ENCODE measurements around the gene DNASE1L2.

The DNASE1L2 gene

GRCh38 chr16:2232094-2232990, 3.9 kb upstream of the DNASE1L2 start:
- H3K9ac ChIP-seq (ENCODE audit: insufficient read length), result no peak overlapping the region
- peaks cover 13% of the 10 kb centered on the region; the same call in 1 of the 2 replicates for H3K36me3 ChIP-seq (ENCODE audit: insufficient read depth, low read length)
- H3K27ac ChIP-seq, result no peak overlapping the region
- no peak overlapping the region for H3K4me3 ChIP-seq
- DNase-seq (ENCODE audit: low read depth, low spot score), result no peak
- no peaks in the 10 kb centered on the region for H3K9me3 ChIP-seq (ENCODE audit: low read depth, low read length)
- no peak for TF ChIP-seq FOXP2 (optimal IDR thresholded peaks at IDR 0.05; ENCODE audit: control extremely low read depth, extremely low read length, insufficient read depth)
- no peak for TF ChIP-seq EZH2 (IDR thresholded peaks at IDR 0.05)
- TF ChIP-seq POLR2AphosphoS5 (IDR thresholded peaks at IDR 0.05; ENCODE audit: borderline replicate concordance, low read depth, low read length), result no peak

DNA sequence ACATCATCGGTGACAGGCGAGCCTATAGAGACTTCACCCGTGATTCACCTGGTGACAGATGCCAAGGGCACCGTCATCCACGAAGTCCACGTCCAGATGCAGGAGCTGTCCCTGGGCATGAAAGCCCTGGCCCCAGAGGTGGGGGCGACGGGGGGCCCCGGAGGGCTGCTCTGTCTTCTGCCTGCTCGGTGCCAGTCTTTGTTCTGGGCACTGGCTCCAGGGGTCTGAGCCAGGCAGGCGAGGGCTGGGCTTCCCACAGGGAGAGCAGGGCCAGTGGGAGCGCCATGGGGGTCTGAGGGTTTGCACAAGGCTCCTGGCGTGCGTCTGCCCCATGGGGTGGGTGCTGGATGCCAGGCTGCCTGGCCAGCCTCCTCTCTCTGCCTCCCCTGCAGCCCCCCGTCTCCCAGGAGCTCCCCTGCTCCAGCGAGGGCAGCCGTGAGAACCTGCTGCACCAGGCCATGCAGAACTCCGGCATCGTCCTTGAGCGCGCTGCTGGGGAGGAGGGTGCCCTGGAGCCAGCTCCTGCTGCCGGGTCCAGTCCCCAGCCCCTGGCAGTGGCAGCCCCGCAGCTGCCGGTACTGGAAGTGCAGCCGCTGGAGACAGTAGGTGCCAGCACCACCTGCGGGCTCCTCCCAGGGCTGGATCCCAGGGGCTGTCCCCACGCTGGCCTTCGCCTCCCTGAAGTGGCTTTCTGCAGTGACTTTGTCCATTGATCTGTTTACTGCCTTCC, 3.0 kb upstream of the DNASE1L2 start:
- H3K27ac ChIP-seq, result no peak overlapping the region
- no peak for TF ChIP-seq FOXP2 (optimal IDR thresholded peaks at IDR 0.05; ENCODE audit: control extremely low read depth, extremely low read length, insufficient read depth)
- TF ChIP-seq POLR2AphosphoS5 (IDR thresholded peaks at IDR 0.05; ENCODE audit: borderline replicate concordance, low read depth, low read length), result no peak
- no peak for TF ChIP-seq EZH2 (IDR thresholded peaks at IDR 0.05)

DNA sequence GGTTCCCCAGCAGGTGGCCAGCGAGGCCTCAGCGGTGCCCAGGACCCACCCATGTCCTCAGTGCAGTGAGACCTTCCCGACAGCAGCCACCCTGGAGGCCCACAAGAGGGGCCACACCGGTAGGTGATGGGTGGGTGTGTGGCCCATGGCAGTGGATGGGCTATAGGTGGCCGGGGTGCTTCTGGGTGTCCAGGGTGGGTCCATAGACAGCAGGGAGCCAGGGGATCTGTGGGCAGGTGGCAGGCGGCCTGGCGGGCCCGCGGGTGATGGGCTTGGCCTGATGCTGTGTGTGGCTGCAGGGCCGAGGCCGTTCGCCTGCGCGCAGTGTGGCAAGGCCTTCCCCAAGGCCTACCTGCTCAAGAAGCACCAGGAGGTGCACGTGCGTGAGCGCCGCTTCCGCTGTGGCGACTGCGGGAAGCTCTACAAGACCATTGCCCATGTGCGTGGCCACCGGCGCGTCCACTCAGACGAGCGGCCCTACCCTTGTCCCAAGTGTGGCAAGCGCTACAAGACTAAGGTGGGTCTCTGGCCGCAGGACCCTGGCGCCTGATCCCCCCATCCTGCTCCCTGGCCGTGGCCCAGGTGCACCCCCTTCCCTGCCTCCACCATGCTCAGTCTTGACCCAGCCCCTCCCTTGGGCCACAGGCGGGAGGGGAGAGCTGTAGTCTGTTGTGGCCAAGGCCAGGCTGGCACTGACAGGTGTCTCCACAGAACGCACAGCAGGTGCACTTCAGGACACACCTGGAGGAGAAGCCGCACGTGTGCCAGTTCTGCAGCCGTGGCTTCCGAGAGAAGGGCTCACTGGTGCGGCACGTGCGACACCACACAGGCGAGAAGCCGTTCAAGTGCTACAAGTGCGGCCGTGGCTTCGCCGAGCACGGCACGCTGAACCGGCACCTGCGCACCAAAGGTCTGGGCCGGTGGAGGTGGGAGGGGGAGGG, 2.1 kb upstream of the DNASE1L2 start:
- H3K27ac ChIP-seq, result no peak overlapping the region
- no peak overlapping the region for H3K4me3 ChIP-seq
- H3K9me3 ChIP-seq (ENCODE audit: low read depth, low read length), result no peaks in the 10 kb centered on the region
- DNase-seq (ENCODE audit: low read depth, low spot score), result no peak
- H3K36me3 ChIP-seq (ENCODE audit: insufficient read depth, low read length), result peaks cover 8% of the 10 kb centered on the region; the same call in 1 of the 2 replicates
- H3K9ac ChIP-seq (ENCODE audit: insufficient read length), result no peak overlapping the region
- no peak for TF ChIP-seq FOXP2 (optimal IDR thresholded peaks at IDR 0.05; ENCODE audit: control extremely low read depth, extremely low read length, insufficient read depth)
- no peak for TF ChIP-seq EZH2 (IDR thresholded peaks at IDR 0.05)
- no peak; the same call in 1 of the 2 replicates for TF ChIP-seq POLR2AphosphoS5 (IDR thresholded peaks at IDR 0.05; ENCODE audit: borderline replicate concordance, low read depth, low read length)

More for the DNA sequence above, 3.0 kb upstream of the DNASE1L2 start:
- Histone ChIP-seq H3K9ac (ENCODE audit: insufficient read length) (no peak overlapping the region), H3K36me3 (ENCODE audit: insufficient read depth, low read length) (peaks cover 13% of the 10 kb centered on the region; the same call in 1 of the 2 replicates), H3K9me3 (ENCODE audit: low read depth, low read length) (no peaks in the 10 kb centered on the region), H3K4me3 (no peak overlapping the region)
- DNase-seq (ENCODE audit: low read depth, low spot score), result no peak

GRCh38 chr16:2234813-2235170, 1.5 kb upstream of the DNASE1L2 start:
- H3K36me3 ChIP-seq (ENCODE audit: insufficient read depth, low read length), result peaks cover 3% of the 10 kb centered on the region; the same call in 1 of the 2 replicates
- no peak overlapping the region for H3K4me3 ChIP-seq
- no peak overlapping the region for H3K9ac ChIP-seq (ENCODE audit: insufficient read length)
- no peak for DNase-seq (ENCODE audit: low read depth, low spot score)
- TF ChIP-seq POLR2AphosphoS5 (IDR thresholded peaks at IDR 0.05; ENCODE audit: borderline replicate concordance, low read depth, low read length) (no peak), FOXP2 (optimal IDR thresholded peaks at IDR 0.05; ENCODE audit: control extremely low read depth, extremely low read length, insufficient read depth) (no peak), EZH2 (IDR thresholded peaks at IDR 0.05) (no peak)
- no peaks in the 10 kb centered on the region for H3K9me3 ChIP-seq (ENCODE audit: low read depth, low read length)
- no peak overlapping the region for H3K27ac ChIP-seq

DNA sequence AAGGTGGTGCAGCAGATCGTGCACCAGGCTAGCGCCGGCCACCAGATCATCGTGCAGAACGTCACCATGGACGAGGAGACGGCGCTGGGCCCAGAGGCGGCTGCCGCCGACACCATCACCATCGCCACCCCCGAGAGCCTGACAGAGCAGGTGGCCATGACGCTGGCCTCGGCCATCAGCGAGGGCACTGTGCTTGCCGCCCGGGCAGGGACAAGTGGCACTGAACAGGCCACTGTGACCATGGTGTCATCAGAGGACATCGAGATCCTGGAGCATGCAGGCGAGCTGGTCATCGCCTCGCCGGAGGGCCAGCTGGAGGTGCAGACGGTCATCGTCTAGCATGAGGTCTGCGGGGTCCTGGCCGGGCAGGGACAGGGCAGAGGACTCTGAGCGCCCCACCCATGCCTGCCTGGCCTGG, 1.0 kb upstream of the DNASE1L2 start:
- no peak overlapping the region for H3K27ac ChIP-seq
- no peak for DNase-seq (ENCODE audit: low read depth, low spot score)
- H3K9ac ChIP-seq (ENCODE audit: insufficient read length), result no peak overlapping the region
- H3K36me3 ChIP-seq (ENCODE audit: insufficient read depth, low read length), result peaks cover 3% of the 10 kb centered on the region; the same call in 1 of the 2 replicates
- H3K9me3 ChIP-seq (ENCODE audit: low read depth, low read length), result no peaks in the 10 kb centered on the region
- no peak overlapping the region for H3K4me3 ChIP-seq
- TF ChIP-seq FOXP2 (optimal IDR thresholded peaks at IDR 0.05; ENCODE audit: control extremely low read depth, extremely low read length, insufficient read depth), result no peak
- TF ChIP-seq POLR2AphosphoS5 (IDR thresholded peaks at IDR 0.05; ENCODE audit: borderline replicate concordance, low read depth, low read length), result no peak
- no peak for TF ChIP-seq EZH2 (IDR thresholded peaks at IDR 0.05)

- Histone ChIP-seq H3K9me3 (ENCODE audit: low read depth, low read length) (no peaks in the 10 kb centered on the region), H3K4me3 (no peak overlapping the region), H3K27ac (no peak overlapping the region), H3K9ac (ENCODE audit: insufficient read length) (no peak overlapping the region), H3K36me3 (ENCODE audit: insufficient read depth, low read length) (peaks cover 3% of the 10 kb centered on the region; the same call in 1 of the 2 replicates)
- no peak for DNase-seq (ENCODE audit: low read depth, low spot score)
- TF ChIP-seq FOXP2 (optimal IDR thresholded peaks at IDR 0.05; ENCODE audit: control extremely low read depth, extremely low read length, insufficient read depth), result no peak
- 0 out of 2 replicates have a peak, but pooled peaks have one; percentile 15 for TF ChIP-seq POLR2AphosphoS5 (IDR thresholded peaks at IDR 0.05; ENCODE audit: borderline replicate concordance, low read depth, low read length)
- TF ChIP-seq EZH2 (IDR thresholded peaks at IDR 0.05), result no peak
These were observed 428 bp upstream of the DNASE1L2 start for GRCh38 chr16:2235695-2236336.

GRCh38 chr16:2237102-2237482, 848 bp downstream of the DNASE1L2 start:
- Histone ChIP-seq H3K27ac (no peak overlapping the region), H3K36me3 (ENCODE audit: insufficient read depth, low read length) (no peaks in the 10 kb centered on the region; the same call in 1 of the 2 replicates), H3K9me3 (ENCODE audit: low read depth, low read length) (no peaks in the 10 kb centered on the region), H3K4me3 (peak overlapping the region; percentile 38; the same call in 1 of the 2 replicates), H3K9ac (ENCODE audit: insufficient read length) (no peak overlapping the region)
- TF ChIP-seq POLR2AphosphoS5 (IDR thresholded peaks at IDR 0.05; ENCODE audit: borderline replicate concordance, low read depth, low read length) (no peak), EZH2 (IDR thresholded peaks at IDR 0.05) (no peak), FOXP2 (optimal IDR thresholded peaks at IDR 0.05; ENCODE audit: control extremely low read depth, extremely low read length, insufficient read depth) (no peak)
- no peak for DNase-seq (ENCODE audit: low read depth, low spot score)

Data from SK-N-MC (cell line).